Astrocyte (in vitro differentiated cells and primary cell): ENCODE measurements around the gene RBBP8NL.

ENCODE experiments used
- CTCF ChIP-seq: IDR thresholded peaks from 2 replicates; pipeline ENCODE4 v1.5.1; 2011; ENCODE audit warnings: low read depth, mild to moderate bottlenecking, inconsistent platforms, low read length, moderate library complexity; ENCODE audit not compliant: insufficient read depth
- EZH2 ChIP-seq: IDR thresholded peaks from 2 replicates; pipeline ENCODE4 v1.6.1; 2012; ENCODE audit warnings: mild to moderate bottlenecking, low read length, inconsistent platforms; ENCODE audit not compliant: insufficient read depth

- TF ChIP-seq CTCF = no peak
- TF ChIP-seq EZH2 = no peak
These were observed 3.6 kb upstream of the RBBP8NL start for GRCh38 chr20:62430866-62431447.
